Upper lobe of right lung (tissue), 1 donor: ENCODE measurements around the gene ITCH. TPM values are rescaled to one million over a fixed set of nuclear protein-coding genes. Genes with fewer than 3 reads are reported as not detected.

Source experiments
- ATAC-seq: fragments of 200-7000 bp; cut with Tn5 transposase; one replicate; pipeline ENCODE4 v1.9.1; 2020; ENCODE audit warnings: mild to moderate bottlenecking, moderate library complexity
- DNase-seq: peaks from one replicate; pipeline ENCODE4 v3.0.0-alpha.2; 2020
- H3K27ac ChIP-seq: fragments of 200-600 bp; one replicate; pipeline ENCODE4 v1.8.0; 2022
- H3K27me3 ChIP-seq: fragments of 200-600 bp; one replicate; pipeline ENCODE4 v1.8.0; 2022; ENCODE audit warnings: mild to moderate bottlenecking
- H3K36me3 ChIP-seq: fragments of 200-600 bp; one replicate; pipeline ENCODE4 v1.8.0; 2022
- H3K4me1 ChIP-seq: fragments of 200-600 bp; one replicate; pipeline ENCODE4 v1.8.0; 2022
- H3K4me3 ChIP-seq: fragments of 200-600 bp; one replicate; pipeline ENCODE4 v1.8.0; 2022; ENCODE audit warnings: mild to moderate bottlenecking
- H3K9me3 ChIP-seq: fragments of 200-600 bp; one replicate; pipeline ENCODE4 v1.8.0; 2022
- intact Hi-C: fragments of 100-400 bp; cut with DNase I; formaldehyde crosslinking; loops from one replicate; pipeline ENCODE4 v1.11.0; 2022
- total RNA-seq: library from RNA; stranded (reverse); fragmentation: NEBNext Ultra II Directional; extraction: Animal tissue kit (Norgen Biotek cat#: 25700); gene quantifications from one replicate; pipeline ENCODE4 v1.2.1, GENCODE V29; 2021
- TF ChIP-seq, protein P1 (sequence below): fragments of 200-600 bp; IDR thresholded peaks from one replicate; pipeline ENCODE4 v1.8.0; 2022; ENCODE audit warnings: antibody characterized with exemption
- donor health status: DM: no; HTN: yes; CAD: no; lungs with severe emphysema.

The ITCH gene
- total RNA-seq, 1 donor from 2014 or later = 65.6 TPM

- H3K4me1 ChIP-seq = peaks cover 33% of the 10 kb centered on the region
- TF ChIP-seq, protein P1, sequence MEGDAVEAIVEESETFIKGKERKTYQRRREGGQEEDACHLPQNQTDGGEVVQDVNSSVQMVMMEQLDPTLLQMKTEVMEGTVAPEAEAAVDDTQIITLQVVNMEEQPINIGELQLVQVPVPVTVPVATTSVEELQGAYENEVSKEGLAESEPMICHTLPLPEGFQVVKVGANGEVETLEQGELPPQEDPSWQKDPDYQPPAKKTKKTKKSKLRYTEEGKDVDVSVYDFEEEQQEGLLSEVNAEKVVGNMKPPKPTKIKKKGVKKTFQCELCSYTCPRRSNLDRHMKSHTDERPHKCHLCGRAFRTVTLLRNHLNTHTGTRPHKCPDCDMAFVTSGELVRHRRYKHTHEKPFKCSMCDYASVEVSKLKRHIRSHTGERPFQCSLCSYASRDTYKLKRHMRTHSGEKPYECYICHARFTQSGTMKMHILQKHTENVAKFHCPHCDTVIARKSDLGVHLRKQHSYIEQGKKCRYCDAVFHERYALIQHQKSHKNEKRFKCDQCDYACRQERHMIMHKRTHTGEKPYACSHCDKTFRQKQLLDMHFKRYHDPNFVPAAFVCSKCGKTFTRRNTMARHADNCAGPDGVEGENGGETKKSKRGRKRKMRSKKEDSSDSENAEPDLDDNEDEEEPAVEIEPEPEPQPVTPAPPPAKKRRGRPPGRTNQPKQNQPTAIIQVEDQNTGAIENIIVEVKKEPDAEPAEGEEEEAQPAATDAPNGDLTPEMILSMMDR = no peak
- H3K27me3 ChIP-seq = no peaks in the 10 kb centered on the region
- DNase-seq (no peak), ATAC-seq (no peak)
- intact Hi-C loops = no loop called here
- H3K27ac ChIP-seq = no peak overlapping the region
- H3K4me3 ChIP-seq = no peak overlapping the region
- H3K9me3 ChIP-seq = no peaks in the 10 kb centered on the region
- peaks cover 80% of the 10 kb centered on the region for H3K36me3 ChIP-seq
Measured at GRCh38 chr20:34530342-34530741, 167.3 kb downstream of the ITCH start.

- Histone ChIP-seq H3K27me3 (no peaks in the 10 kb centered on the region), H3K9me3 (no peaks in the 10 kb centered on the region), H3K27ac (no peak overlapping the region), H3K36me3 (peaks cover 89% of the 10 kb centered on the region), H3K4me1 (peaks cover 19% of the 10 kb centered on the region), H3K4me3 (no peak overlapping the region)
- TF ChIP-seq, protein P1 = no peak
- DNase-seq (no peak), ATAC-seq (no peak)
- intact Hi-C loops = no loop called here
Measured at GRCh38 chr20:34531608-34532265, 168.7 kb downstream of the ITCH start.

- H3K36me3 ChIP-seq = peaks cover 89% of the 10 kb centered on the region
- no peak overlapping the region for H3K4me3 ChIP-seq
- ATAC-seq = no peak
- H3K27ac ChIP-seq = no peak overlapping the region
- peaks cover 14% of the 10 kb centered on the region for H3K4me1 ChIP-seq
- TF ChIP-seq, protein P1 = no peak
- intact Hi-C loops = no loop called here
- H3K27me3 ChIP-seq = no peaks in the 10 kb centered on the region
- no peak for DNase-seq
- H3K9me3 ChIP-seq = no peaks in the 10 kb centered on the region
Measured at GRCh38 chr20:34532320-34532719, 169.2 kb downstream of the ITCH start.

DNA sequence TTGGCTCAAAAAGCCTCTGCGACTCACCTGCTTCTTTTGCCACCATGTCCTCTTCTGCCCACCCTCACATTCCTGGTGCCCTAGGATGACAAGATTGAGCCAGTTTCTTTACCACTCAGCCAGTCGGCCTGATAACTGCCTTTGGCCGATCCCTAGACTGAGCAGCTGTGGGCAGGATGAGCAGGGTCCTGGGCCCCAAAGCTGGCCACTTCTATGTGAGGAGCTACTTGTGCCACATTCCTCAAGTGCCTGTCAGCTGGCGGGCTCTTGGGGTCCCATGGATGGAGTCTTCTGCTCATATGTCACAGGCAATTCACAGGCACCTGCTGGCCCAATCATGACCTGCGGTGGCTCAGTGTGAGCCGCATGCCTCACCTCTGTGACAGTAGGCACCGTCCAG is 169.7 kb downstream of the ITCH start:
- no peaks in the 10 kb centered on the region for H3K9me3 ChIP-seq
- no peak overlapping the region for H3K4me3 ChIP-seq
- intact Hi-C loops = no loop called here
- ATAC-seq (no peak), DNase-seq (no peak)
- H3K36me3 ChIP-seq = peaks cover 89% of the 10 kb centered on the region
- no peak overlapping the region for H3K27ac ChIP-seq
- peaks cover 14% of the 10 kb centered on the region for H3K4me1 ChIP-seq
- no peaks in the 10 kb centered on the region for H3K27me3 ChIP-seq
- TF ChIP-seq, protein P1 = no peak

GRCh38 chr20:34534391-34535165 is 171.5 kb downstream of the ITCH start:
- Histone ChIP-seq H3K36me3 (peaks cover 87% of the 10 kb centered on the region), H3K27ac (no peak overlapping the region), H3K4me3 (no peak overlapping the region), H3K27me3 (no peaks in the 10 kb centered on the region), H3K4me1 (peaks cover 11% of the 10 kb centered on the region), H3K9me3 (no peaks in the 10 kb centered on the region)
- intact Hi-C loops = no loop called here
- DNase-seq = peak; percentile 40
- TF ChIP-seq, protein P1 = no peak
- ATAC-seq = no peak
